NCI-H82 treated with DMSO at 0.1 percent for 48 hours (cell line): ENCODE measurements around the gene B4GALT5.

Experiments used
- DNase-seq: peaks from one replicate; lab custom pipeline; 2025; ENCODE audit not compliant: unreplicated experiment; lab: John Stamatoyannopoulos, UW

B4GALT5 gene

GRCh38 chr20:49659056-49659455, 54.6 kb downstream of the B4GALT5 start:
- peak; percentile 98 for DNase-seq

- DNase-seq = peak; percentile 93
These were observed 55.2 kb downstream of the B4GALT5 start for GRCh38 chr20:49658508-49658907.

GRCh38 chr20:49657118-49657901, 56.4 kb downstream of the B4GALT5 start:
- no peak for DNase-seq

GRCh38 chr20:49656304-49656703, 57.4 kb downstream of the B4GALT5 start:
- DNase-seq = no peak

- no peak for DNase-seq
These were observed 59.7 kb downstream of the B4GALT5 start for GRCh38 chr20:49653925-49654434.

- DNase-seq = no peak
These were observed 64.0 kb downstream of the B4GALT5 start for GRCh38 chr20:49649672-49650071.

- DNase-seq = no peak
These were observed 66.1 kb downstream of the B4GALT5 start for GRCh38 chr20:49647550-49647949.

GRCh38 chr20:49646528-49646927, 67.2 kb downstream of the B4GALT5 start:
- DNase-seq = no peak

- DNase-seq = no peak
These were observed 67.6 kb downstream of the B4GALT5 start for GRCh38 chr20:49646126-49646525.

- no peak for DNase-seq
These were observed 68.6 kb downstream of the B4GALT5 start for GRCh38 chr20:49644980-49645565.

GRCh38 chr20:49642816-49643215, 70.9 kb downstream of the B4GALT5 start:
- DNase-seq = no peak

- no peak for DNase-seq
These were observed 71.7 kb downstream of the B4GALT5 start for GRCh38 chr20:49641683-49642656.

GRCh38 chr20:49637046-49637637, 76.5 kb downstream of the B4GALT5 start:
- no peak for DNase-seq

GRCh38 chr20:49636447-49636846, 77.2 kb downstream of the B4GALT5 start:
- no peak for DNase-seq

- no peak for DNase-seq
These were observed 77.8 kb downstream of the B4GALT5 start for GRCh38 chr20:49635866-49636265.

- DNase-seq = no peak
These were observed 78.5 kb downstream of the B4GALT5 start for GRCh38 chr20:49635166-49635565.

- DNase-seq = no peak
These were observed 79.6 kb downstream of the B4GALT5 start for GRCh38 chr20:49634116-49634515.

- DNase-seq = no peak
These were observed 80.0 kb downstream of the B4GALT5 start for GRCh38 chr20:49633643-49634042.

- no peak for DNase-seq
These were observed 80.7 kb downstream of the B4GALT5 start for GRCh38 chr20:49633023-49633422.

- no peak for DNase-seq
These were observed 81.7 kb downstream of the B4GALT5 start for GRCh38 chr20:49631856-49632418.
